Endothelial cell of umbilical vein (primary cell): ENCODE measurements around the gene BABAM2. TPM values are rescaled to one million over a fixed set of nuclear protein-coding genes. Genes with fewer than 3 reads are reported as not detected.

Source experiments
- BruUV-seq: library from RNA; stranded (reverse); fragments of 400-500 nt; replicated peaks from 2 replicates; lab custom pipeline; 2021; lab: Mats Ljungman, UMichigan
- CTCF ChIA-PET: fragments of 300-600, 350-600 bp; sonication (Branson Sonifier 250); formaldehyde crosslinking; loops from one replicate; lab custom pipeline; 2021; ENCODE audit warnings: antibody characterized with exemption, inconsistent platforms; lab: Charles Lee
- POLR2A ChIA-PET: fragments of 300-600, 350-600 bp; sonication (Branson Sonifier 250); formaldehyde crosslinking; loops from one replicate; lab custom pipeline; 2021; ENCODE audit warnings: antibody characterized with exemption, inconsistent platforms; lab: Charles Lee
- DNase-seq: peaks from one replicate; pipeline ENCODE4 v3.0.0-alpha.2; 2011; ENCODE audit warnings: low read depth, low spot score
- FAIRE-seq: peaks from 2 replicates; lab custom pipeline; 2011; peaks lifted over from hg19 to GRCh38; lab: Jason Lieb, UNC
- H2AFZ ChIP-seq: 2 replicates; pipeline ENCODE4 v1.6.0; 2012; ENCODE audit warnings: low read depth, low read length, control low read depth, inconsistent platforms
- H3K27ac ChIP-seq: 2 replicates; pipeline ENCODE4 v1.5.1; 2011; ENCODE audit warnings: low read depth, mild to moderate bottlenecking, control low read depth, low read length, moderate library complexity; ENCODE audit not compliant: insufficient read depth
- H3K27me3 ChIP-seq, 2 experiments: 2 replicates each; pipeline versions ENCODE4 v1.6.0 to v1.6.1; 2011; ENCODE audit warnings: low read length in 2 of 2, mixed read lengths in 1 of 2; ENCODE audit not compliant: control insufficient read depth in 2 of 2, insufficient read depth in 2 of 2
- H3K36me3 ChIP-seq, 2 experiments: 2 replicates in 1 of 2; 3 replicates in 1 of 2; pipeline ENCODE4 v1.5.1; 2011; ENCODE audit warnings: low read length in 2 of 2, mild to moderate bottlenecking in 1 of 2, moderate library complexity in 1 of 2; ENCODE audit not compliant: control insufficient read depth in 2 of 2, insufficient read depth in 2 of 2; ENCODE audit errors: extremely low read depth in 1 of 2
- H3K4me1 ChIP-seq: 3 replicates; pipeline ENCODE4 v1.5.1; 2011; ENCODE audit warnings: mild to moderate bottlenecking, low read length; ENCODE audit not compliant: control insufficient read depth, insufficient read depth; ENCODE audit errors: extremely low read depth
- H3K4me2 ChIP-seq: 2 replicates; pipeline ENCODE4 v1.6.1; 2011; ENCODE audit warnings: low read length, control low read depth, mixed read lengths; ENCODE audit not compliant: insufficient read depth
- H3K4me3 ChIP-seq, 3 experiments: fragments of 200-600 bp in 1 of 3; sonication (generic), shearing (Covaris generic) in 1 of 3; replicated peaks in 1 of 3; 2 replicates each; pipeline ENCODE4 v1.5.1; 2011 to 2016; ENCODE audit warnings: control low read depth in 3 of 3, low read length in 3 of 3, mild to moderate bottlenecking in 2 of 3, inconsistent platforms in 1 of 3, low read depth in 1 of 3, moderate library complexity in 1 of 3; ENCODE audit not compliant: insufficient read depth in 1 of 3
- H3K79me2 ChIP-seq: 2 replicates; pipeline ENCODE4 v1.6.0; 2012; ENCODE audit warnings: low read length, inconsistent platforms; ENCODE audit not compliant: control insufficient read depth, insufficient read depth
- H3K9ac ChIP-seq: replicated peaks from 2 replicates; pipeline ENCODE3; 2011; ENCODE audit warnings: low read length, control low read depth; ENCODE audit not compliant: insufficient read depth; ENCODE audit errors: extremely low read depth
- H3K9me1 ChIP-seq: replicated peaks from 3 replicates; pipeline ENCODE4 v1.6.0; 2011; ENCODE audit warnings: mild to moderate bottlenecking, low read length; ENCODE audit not compliant: control insufficient read depth, insufficient read depth; ENCODE audit errors: extremely low read depth
- H3K9me3 ChIP-seq: replicated peaks from 2 replicates; pipeline ENCODE4 v1.5.1; 2012; ENCODE audit warnings: low read length, inconsistent platforms; ENCODE audit not compliant: control insufficient read depth, insufficient read depth
- H4K20me1 ChIP-seq: replicated peaks from 2 replicates; pipeline ENCODE3; 2011; ENCODE audit warnings: mild to moderate bottlenecking, low read length; ENCODE audit not compliant: control insufficient read depth, insufficient read depth; ENCODE audit errors: extremely low read depth
- EZH2 ChIP-seq: IDR thresholded peaks from 2 replicates; pipeline ENCODE4 v1.6.1; 2012; ENCODE audit warnings: borderline replicate concordance, low read depth, mild to moderate bottlenecking, moderate library complexity, low read length, inconsistent platforms; ENCODE audit not compliant: severe bottlenecking
- FOS ChIP-seq: IDR thresholded peaks from 2 replicates; pipeline ENCODE4 v1.6.1; 2011; ENCODE audit warnings: mild to moderate bottlenecking, low read length, moderate library complexity, borderline replicate concordance; ENCODE audit not compliant: insufficient read depth
- GATA2 ChIP-seq: IDR thresholded peaks from 2 replicates; pipeline ENCODE4 v1.7.0; 2011; ENCODE audit warnings: low read depth, mild to moderate bottlenecking, moderate library complexity, mixed read lengths, low read length; ENCODE audit not compliant: insufficient read length, insufficient read depth
- JUN ChIP-seq: IDR thresholded peaks from 2 replicates; pipeline ENCODE4 v1.6.1; 2011; ENCODE audit warnings: borderline replicate concordance, low read depth; ENCODE audit not compliant: insufficient read length, insufficient read depth
- MYC ChIP-seq: IDR thresholded peaks from one replicate; pipeline ENCODE4 v1.6.1; 2011; ENCODE audit warnings: mild to moderate bottlenecking, low read depth, low read length
- POLR2A ChIP-seq: IDR thresholded peaks from 2 replicates; pipeline ENCODE4 v1.6.1; 2012; ENCODE audit warnings: low read depth, mild to moderate bottlenecking, control low read depth, low read length
- POLR2AphosphoS5 ChIP-seq: IDR thresholded peaks from 2 replicates; pipeline ENCODE4 v1.6.1; 2012; ENCODE audit warnings: low read depth, mild to moderate bottlenecking, control low read depth, low read length, moderate library complexity; ENCODE audit not compliant: insufficient read depth
- dilution Hi-C: fragments of 300-500 bp; cut with MboI; formaldehyde crosslinking; loops from one replicate; pipeline ENCODE4 v1.15.0; 2019; ENCODE audit warnings: low sequenced_read_pairs; ENCODE audit not compliant: extremely low pct_ligation_motif_present
- intact Hi-C: fragments of 100-400 bp; cut with micrococcal nuclease; formaldehyde crosslinking; loops from one replicate; pipeline ENCODE4 v1.10.0; 2022
- polyA plus RNA-seq, 4 experiments: library from polyadenylated mRNA; depleted of rRNA in 3 of 4; stranded (reverse) in 3 of 4; unstranded in 1 of 4; fragments of >200 nt; gene quantifications; 2 replicates each; pipeline versions ENCODE4 v1.2.1 to v1.2.3, GENCODE V29; 2011 to 2012; ENCODE audit warnings: missing spikeins in 1 of 4
- total RNA-seq: library from RNA; stranded (reverse); gene quantifications from 2 replicates; pipeline ENCODE4 v1.2.3, GENCODE V29; 2021
- TF ChIP-seq, protein P1 (sequence below), 2 donors: IDR thresholded peaks; 1 replicate in 1 of 2; 2 replicates in 1 of 2; pipeline ENCODE4 v1.5.1; 2011; ENCODE audit warnings: low read length in 2 of 2, mild to moderate bottlenecking in 2 of 2, moderate library complexity in 2 of 2, control low read depth in 1 of 2, inconsistent platforms in 1 of 2, low read depth in 1 of 2; ENCODE audit not compliant: insufficient read depth in 1 of 2; ENCODE audit errors: extremely low read depth in 1 of 2
- TF ChIP-seq, protein P2 (sequence below): IDR thresholded peaks from 2 replicates; pipeline ENCODE4 v1.6.1; 2011; ENCODE audit not compliant: insufficient read depth, insufficient read length

BABAM2 gene
- total and polyA plus RNA-seq, 2 donors (not counting 3 experiments of a cell fraction or from before 2014, with no cell fraction given), result 19.9 to 27.6 TPM

DNA sequence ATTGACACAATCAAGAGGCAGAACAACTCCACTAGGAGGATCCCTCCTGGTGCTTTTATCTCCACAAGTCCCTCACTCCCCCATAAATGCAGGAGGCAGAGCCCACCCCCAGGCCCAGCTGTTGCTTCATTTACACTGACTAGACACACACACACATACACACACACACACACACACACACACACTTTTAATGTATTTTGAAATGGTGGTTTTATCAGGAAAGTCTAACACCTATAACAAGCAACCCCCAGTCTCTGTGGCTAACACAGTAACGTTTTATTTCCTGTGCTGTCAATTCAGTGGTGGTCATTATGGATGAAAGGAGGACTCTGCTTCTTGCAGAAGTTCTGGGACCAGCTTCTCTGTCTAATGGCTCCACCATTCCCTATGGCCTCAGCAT, 376.8 kb downstream of the BABAM2 start:
- BruUV-seq, result no TSS peak
- no peak for FAIRE-seq
- Histone ChIP-seq H2AFZ (no peak overlapping the region), H3K27ac (no peak overlapping the region), H3K4me2 (no peak overlapping the region), H3K9ac (no peak overlapping the region), H3K9me1 (no peaks in the 10 kb centered on the region), H4K20me1 (no peaks in the 10 kb centered on the region), H3K4me1 (peaks cover 11% of the 10 kb centered on the region), H3K9me3 (no peaks in the 10 kb centered on the region), H3K79me2 (no peaks in the 10 kb centered on the region), H3K27me3 (no peaks in the 10 kb centered on the region), H3K4me3 (no peak overlapping the region), H3K36me3 (no peaks in the 10 kb centered on the region)
- CTCF ChIA-PET, result no interaction called here
- dilution Hi-C loops, result no loop called here
- DNase-seq, result no peak
- POLR2A ChIA-PET, result no interaction called here
- TF ChIP-seq EZH2 (no peak), POLR2AphosphoS5 (no peak), JUN (no peak), POLR2A (no peak), FOS (no peak), MYC (no peak), GATA2 (no peak)
- TF ChIP-seq, protein P1, sequence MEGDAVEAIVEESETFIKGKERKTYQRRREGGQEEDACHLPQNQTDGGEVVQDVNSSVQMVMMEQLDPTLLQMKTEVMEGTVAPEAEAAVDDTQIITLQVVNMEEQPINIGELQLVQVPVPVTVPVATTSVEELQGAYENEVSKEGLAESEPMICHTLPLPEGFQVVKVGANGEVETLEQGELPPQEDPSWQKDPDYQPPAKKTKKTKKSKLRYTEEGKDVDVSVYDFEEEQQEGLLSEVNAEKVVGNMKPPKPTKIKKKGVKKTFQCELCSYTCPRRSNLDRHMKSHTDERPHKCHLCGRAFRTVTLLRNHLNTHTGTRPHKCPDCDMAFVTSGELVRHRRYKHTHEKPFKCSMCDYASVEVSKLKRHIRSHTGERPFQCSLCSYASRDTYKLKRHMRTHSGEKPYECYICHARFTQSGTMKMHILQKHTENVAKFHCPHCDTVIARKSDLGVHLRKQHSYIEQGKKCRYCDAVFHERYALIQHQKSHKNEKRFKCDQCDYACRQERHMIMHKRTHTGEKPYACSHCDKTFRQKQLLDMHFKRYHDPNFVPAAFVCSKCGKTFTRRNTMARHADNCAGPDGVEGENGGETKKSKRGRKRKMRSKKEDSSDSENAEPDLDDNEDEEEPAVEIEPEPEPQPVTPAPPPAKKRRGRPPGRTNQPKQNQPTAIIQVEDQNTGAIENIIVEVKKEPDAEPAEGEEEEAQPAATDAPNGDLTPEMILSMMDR (IDR thresholded peaks at IDR 0.05; ENCODE audit: extremely low read depth in 1 of 2, insufficient read depth in 1 of 2, low read depth in 1 of 2, low read length in 2 of 2), result no peak
- TF ChIP-seq, protein P2, sequence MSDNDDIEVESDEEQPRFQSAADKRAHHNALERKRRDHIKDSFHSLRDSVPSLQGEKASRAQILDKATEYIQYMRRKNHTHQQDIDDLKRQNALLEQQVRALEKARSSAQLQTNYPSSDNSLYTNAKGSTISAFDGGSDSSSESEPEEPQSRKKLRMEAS, result no peak
- intact Hi-C loops, result no loop called here
